GM19351 (cell line): ENCODE data around the gene CRYGC.

Source experiments
- ATAC-seq: cut with Tn5 transposase; IDR thresholded peaks from one replicate; pipeline ENCODE4 v1.9.1; 2021; ENCODE audit warnings: mild to moderate bottlenecking, moderate library complexity; ENCODE audit not compliant: unreplicated experiment

CRYGC gene

DNA sequence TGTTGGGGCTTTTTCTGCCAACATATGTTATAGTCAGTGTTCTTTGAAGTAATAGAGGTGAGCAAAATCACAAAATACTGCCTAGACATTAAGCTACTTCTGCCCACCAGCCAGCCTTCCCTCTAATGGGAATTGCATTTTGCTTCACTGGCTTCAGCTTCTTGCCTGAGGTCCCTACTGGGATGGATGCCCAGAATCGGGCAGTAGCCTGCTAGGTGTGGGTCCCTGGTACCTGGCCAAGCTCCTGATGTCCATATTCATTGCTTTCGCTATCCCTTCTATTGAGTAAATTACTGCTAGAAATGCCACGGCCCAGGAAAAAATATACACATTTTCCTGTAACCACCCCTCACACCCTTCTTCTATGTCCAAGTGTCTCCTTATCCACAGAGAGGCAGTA is 32.3 kb downstream of the CRYGC start:
- no peak for ATAC-seq

- ATAC-seq = no peak
These were observed 33.5 kb downstream of the CRYGC start for GRCh38 chr2:208096080-208096479.

- no peak for ATAC-seq
These were observed 36.5 kb downstream of the CRYGC start for GRCh38 chr2:208093128-208093527.

DNA sequence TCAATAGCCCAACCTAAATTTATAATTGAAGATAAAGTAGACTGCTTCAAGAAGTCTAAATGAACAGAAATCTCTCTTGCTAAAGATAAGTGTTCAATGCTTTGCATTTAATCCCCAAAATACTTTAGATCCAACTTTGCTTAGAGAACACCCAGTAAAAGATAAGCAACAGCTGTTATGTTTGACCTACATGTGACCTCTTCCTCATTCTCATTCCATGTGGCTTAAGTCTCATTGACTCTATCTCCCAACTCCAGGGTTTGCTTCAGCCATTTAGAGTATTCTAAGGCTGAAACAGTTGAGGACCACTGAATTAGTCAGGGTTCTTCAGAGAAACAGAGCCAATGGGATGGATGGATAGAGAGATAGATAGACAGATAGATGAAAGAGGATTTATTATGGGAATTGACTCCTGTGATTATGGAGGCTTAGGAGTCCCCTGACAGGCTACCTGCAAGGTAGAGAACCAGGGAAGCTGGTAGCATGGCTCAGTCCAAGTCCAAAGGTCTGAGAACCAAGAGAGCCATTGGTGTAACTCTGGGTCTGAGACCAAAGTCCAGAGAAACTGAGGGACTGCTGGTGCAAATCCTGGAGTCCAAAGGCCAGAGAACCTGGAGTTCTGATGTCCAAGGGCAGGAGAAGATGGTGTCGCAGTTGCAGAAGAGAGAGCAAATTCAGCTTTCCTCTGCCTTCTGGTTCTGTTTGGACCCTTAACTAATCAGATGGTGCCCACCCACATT is 37.4 kb downstream of the CRYGC start:
- no peak for ATAC-seq

DNA sequence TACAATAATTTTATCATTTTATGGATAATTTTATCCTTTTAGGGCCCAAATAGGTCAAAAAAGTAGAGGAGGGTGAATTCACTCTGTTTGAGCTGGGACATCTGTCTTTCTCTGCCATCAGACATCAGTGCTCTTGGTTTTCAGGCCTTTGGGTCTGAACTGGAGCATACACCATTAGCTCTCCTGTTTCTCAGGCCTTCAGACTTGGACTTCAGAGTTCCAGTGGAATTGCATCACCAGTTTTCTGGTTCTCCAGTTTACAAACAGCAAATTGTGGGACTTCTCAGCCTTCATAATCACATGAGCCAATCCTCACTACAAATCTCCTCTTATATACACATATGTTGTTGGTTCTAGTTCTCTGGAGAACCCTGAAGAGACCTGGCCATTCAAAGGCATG is 39.2 kb downstream of the CRYGC start:
- no peak for ATAC-seq

- no peak for ATAC-seq
These were observed 43.6 kb downstream of the CRYGC start for GRCh38 chr2:208086029-208086428.

DNA sequence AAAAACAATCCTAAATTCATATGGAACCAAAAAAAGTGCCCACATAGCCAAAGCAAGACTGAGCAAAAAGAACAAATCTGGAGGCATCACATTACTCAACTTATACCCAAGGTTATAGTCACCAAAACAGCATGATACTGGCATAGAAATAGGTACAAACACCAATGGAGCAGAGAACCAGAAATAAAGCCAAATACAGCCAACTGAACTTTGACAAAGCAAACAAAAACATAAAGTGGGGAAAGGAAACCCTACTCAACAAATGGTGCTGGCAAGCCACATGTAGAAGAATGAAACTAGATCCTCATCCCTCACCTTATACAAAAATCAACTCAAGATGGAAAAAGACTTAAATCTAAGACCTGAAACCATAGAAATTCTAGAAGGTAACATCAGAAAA is 45.8 kb downstream of the CRYGC start:
- no peak for ATAC-seq
